ENCODE results near the gene ZNF785.

DNA sequence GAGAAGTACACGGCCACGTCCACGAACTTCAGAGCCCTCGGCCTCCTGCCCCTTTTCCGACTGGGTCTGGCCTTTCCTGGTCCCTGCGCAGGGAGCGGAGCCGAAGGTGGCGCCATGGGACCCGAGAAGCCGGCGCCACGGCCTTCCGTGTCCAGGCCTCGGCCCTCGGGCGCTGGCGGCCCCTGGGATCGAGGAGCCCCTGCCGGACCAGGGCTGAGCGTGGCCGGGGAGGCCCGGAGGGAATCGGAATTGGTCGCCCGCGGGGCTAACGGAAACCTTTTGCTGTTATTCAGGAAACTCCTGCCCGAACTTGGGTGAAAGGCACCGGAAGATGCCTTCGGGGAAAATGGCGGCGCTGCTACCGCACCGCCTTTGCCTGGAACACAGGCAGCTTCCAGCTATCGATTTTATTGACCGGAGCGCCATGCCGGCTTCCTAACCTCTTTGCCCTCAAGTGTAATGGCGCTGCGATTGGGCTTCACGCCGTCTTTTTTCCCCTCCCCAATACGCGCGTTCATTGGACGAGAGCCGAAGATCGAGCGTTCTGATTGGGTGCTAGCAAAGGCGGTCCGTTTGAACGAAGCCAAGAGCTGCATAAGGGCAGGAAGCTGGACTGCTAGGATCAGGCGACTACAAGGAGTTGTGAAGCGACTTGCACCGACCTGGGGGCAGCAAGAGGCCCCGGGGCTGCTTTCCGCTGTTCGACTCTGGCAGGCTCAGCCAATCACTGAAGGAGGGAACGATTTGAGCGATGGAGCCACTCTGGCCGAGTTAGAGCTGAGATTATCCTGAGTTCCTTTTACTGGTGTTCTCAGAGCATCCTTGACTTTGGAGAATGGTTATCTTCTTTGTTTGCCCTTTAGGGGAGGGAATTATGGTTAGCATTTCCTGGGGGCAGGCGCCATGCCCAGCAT is 24.7 kb upstream of the ZNF785 start, which contains the start of gene ZNF689:
- TF ChIP-seq EZH2 (IDR thresholded peaks at IDR 0.05; ENCODE audit: borderline replicate concordance, low read depth, low read length, poor library complexity, severe bottlenecking) = no peak
- TF ChIP-seq, protein P1, sequence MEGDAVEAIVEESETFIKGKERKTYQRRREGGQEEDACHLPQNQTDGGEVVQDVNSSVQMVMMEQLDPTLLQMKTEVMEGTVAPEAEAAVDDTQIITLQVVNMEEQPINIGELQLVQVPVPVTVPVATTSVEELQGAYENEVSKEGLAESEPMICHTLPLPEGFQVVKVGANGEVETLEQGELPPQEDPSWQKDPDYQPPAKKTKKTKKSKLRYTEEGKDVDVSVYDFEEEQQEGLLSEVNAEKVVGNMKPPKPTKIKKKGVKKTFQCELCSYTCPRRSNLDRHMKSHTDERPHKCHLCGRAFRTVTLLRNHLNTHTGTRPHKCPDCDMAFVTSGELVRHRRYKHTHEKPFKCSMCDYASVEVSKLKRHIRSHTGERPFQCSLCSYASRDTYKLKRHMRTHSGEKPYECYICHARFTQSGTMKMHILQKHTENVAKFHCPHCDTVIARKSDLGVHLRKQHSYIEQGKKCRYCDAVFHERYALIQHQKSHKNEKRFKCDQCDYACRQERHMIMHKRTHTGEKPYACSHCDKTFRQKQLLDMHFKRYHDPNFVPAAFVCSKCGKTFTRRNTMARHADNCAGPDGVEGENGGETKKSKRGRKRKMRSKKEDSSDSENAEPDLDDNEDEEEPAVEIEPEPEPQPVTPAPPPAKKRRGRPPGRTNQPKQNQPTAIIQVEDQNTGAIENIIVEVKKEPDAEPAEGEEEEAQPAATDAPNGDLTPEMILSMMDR (conservative IDR thresholded peaks at IDR 0.05; ENCODE audit: low read depth, low read length) = no peak
